Dermis lymphatic vessel endothelial cell (primary cell): ENCODE data around the gene SPATA31E1. TPM values are rescaled to one million over a fixed set of nuclear protein-coding genes. Genes with fewer than 3 reads are reported as not detected.

Source experiments
- total RNA-seq: library from RNA; depleted of rRNA; stranded (reverse); fragments of >200 nt; gene quantifications from 2 replicates; pipeline ENCODE4 v1.2.1, GENCODE V29; 2014

Gene SPATA31E1
- not detected in 2 replicates for total RNA-seq

DNA sequence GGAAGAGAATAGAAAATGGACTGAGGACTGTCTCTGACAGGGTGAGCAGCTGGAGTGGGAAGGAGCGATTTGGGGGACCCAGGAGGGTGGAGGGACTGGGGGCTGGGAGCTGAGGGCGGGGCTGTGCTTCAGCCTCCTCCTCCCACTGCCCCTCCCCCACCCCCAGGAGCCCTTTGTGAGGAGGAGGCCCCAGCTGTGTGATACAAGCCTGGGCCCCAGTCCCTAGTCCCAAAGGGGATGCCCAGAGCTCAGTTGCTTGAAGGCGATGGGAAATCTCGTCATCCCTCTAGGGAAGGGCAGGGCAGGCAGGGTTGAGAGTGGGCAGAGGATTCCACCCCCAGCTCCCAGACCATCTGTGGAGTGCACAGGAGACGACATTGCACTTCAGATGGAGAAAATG lies at the start of gene SPATA31E1:
Gene SPATA31E1, plus strand, starts transcription at position 251 of the 400 bp plus-strand sequence. Its CDS starts 15 bp downstream, at position 266.

DNA sequence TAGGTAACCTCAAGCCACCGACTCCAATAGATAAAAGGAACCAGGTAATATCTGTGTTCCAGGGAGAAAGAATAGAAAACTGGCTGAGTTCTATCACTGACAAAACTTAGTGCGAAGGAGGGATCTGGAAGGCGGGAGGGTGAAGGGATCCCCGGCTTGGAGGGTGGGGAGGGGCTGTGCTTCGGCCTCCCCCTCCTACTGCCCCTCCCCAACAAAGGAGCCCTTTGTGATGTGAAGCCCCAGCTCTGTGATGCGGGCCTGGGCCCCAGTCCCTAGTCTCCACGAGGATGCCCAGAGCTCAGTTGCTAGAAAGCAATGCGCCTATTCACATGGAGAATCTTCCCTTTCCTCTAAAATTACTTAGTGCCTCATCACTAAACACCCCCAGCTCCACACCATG lies 35.0 kb downstream of the SPATA31E1 start, which contains the start of gene SPATA31C1:
Gene SPATA31C1, plus strand, starts transcription at position 301 of the 400 bp plus-strand sequence.

Other genes with a start within 250 kb of the SPATA31E1 start
- gene CTSL, start 156.8 kb upstream of the SPATA31E1 start, total RNA-seq: 670 and 990 TPM in 2 replicates
- not detected in 2 replicates for gene SPATA31C1, start 35.1 kb downstream of the SPATA31E1 start, total RNA-seq
- 0.22 and 0.52 TPM in 2 replicates for gene CDK20, start 91.7 kb downstream of the SPATA31E1 start, total RNA-seq